ENCODE data around the gene ATF2.

- TF ChIP-seq POLR2A (IDR thresholded peaks at IDR 0.05; ENCODE audit: control extremely low read depth in 1 of 2, low read depth in 2 of 2, low read length in 2 of 2) (no peak), MAX (IDR thresholded peaks at IDR 0.05) (no peak), POLR2AphosphoS5 (IDR thresholded peaks at IDR 0.05; ENCODE audit: low read depth, low read length) (no peak), CTCF (IDR thresholded peaks at IDR 0.05; ENCODE audit: control extremely low read depth in 1 of 3, insufficient read depth in 1 of 3, low read depth in 1 of 3, low read length in 3 of 3) (no peak), EGR1 (IDR thresholded peaks at IDR 0.05; ENCODE audit: borderline replicate concordance, low read depth, low read length) (no peak), BRCA1 (IDR thresholded peaks at IDR 0.05; ENCODE audit: low read depth, low read length) (no peak), JUN (IDR thresholded peaks at IDR 0.05; ENCODE audit: low read depth, low read length) (no peak), EP300 (IDR thresholded peaks at IDR 0.05; ENCODE audit: borderline replicate concordance in 1 of 2, low read depth in 2 of 2, low read length in 2 of 2) (no peak), CEBPB (IDR thresholded peaks at IDR 0.05; ENCODE audit: low read depth, low read length) (no peak), TAF1 (IDR thresholded peaks at IDR 0.05; ENCODE audit: low read depth, low read length) (no peak), NRF1 (IDR thresholded peaks at IDR 0.05; ENCODE audit: low read depth, low read length) (no peak), GABPA (IDR thresholded peaks at IDR 0.05; ENCODE audit: borderline replicate concordance, insufficient read depth, low read length) (no peak)
Observed at GRCh38 chr2:175207741-175208438, 39.9 kb upstream of the ATF2 start.
